Calu3 (cell line): ENCODE measurements around the gene CETN2. TPM values are rescaled to one million over a fixed set of nuclear protein-coding genes. Genes with fewer than 3 reads are reported as not detected.
"Not testable (repeated sequence)": the region's sequence is repeated elsewhere in the genome, so short reads cannot be mapped to it uniquely, and the experiment has no call there.

ENCODE experiments used
- BruUV-seq: library from RNA; stranded (reverse); fragments of 400-500 nt; replicated peaks from 2 replicates; lab custom pipeline; 2021; lab: Mats Ljungman, UMichigan
- CTCF ChIA-PET: fragments of 300-600 bp; sonication (Branson Sonifier 250); formaldehyde crosslinking; loops from one replicate; lab custom pipeline; 2022; ENCODE audit warnings: antibody characterized with exemption; lab: Charles Lee
- DNase-seq: peaks from one replicate; pipeline ENCODE4 v3.0.0; 2022
- H3K27ac Mint-ChIP-seq: one replicate; pipeline ENCODE4 v1.8.0; 2022; ENCODE audit warnings: mixed read lengths; ENCODE audit not compliant: unreplicated experiment
- H3K27me3 Mint-ChIP-seq: one replicate; pipeline ENCODE4 v1.8.0; 2022; ENCODE audit warnings: mixed read lengths; ENCODE audit not compliant: unreplicated experiment
- H3K36me3 Mint-ChIP-seq: one replicate; pipeline ENCODE4 v1.8.0; 2022; ENCODE audit warnings: mild to moderate bottlenecking, moderate library complexity, mixed read lengths; ENCODE audit not compliant: insufficient read depth, unreplicated experiment
- H3K4me1 Mint-ChIP-seq: one replicate; pipeline ENCODE4 v1.8.0; 2022; ENCODE audit warnings: mild to moderate bottlenecking, low read depth, mixed read lengths; ENCODE audit not compliant: unreplicated experiment
- H3K4me3 Mint-ChIP-seq: one replicate; pipeline ENCODE4 v1.8.0; 2022; ENCODE audit warnings: mild to moderate bottlenecking, low read depth, moderate library complexity, mixed read lengths; ENCODE audit not compliant: unreplicated experiment
- H3K9me3 Mint-ChIP-seq: one replicate; pipeline ENCODE4 v1.8.0; 2022; ENCODE audit warnings: low read depth, mixed read lengths; ENCODE audit not compliant: unreplicated experiment
- intact Hi-C: fragments of 100-400 bp; cut with micrococcal nuclease; formaldehyde crosslinking; loops from one replicate; pipeline ENCODE4 v1.10.0; 2022; ENCODE audit not compliant: unreplicated experiment
- total RNA-seq: library from RNA; stranded (reverse); gene quantifications from 2 replicates; pipeline ENCODE4 v1.2.3, GENCODE V29; 2022
- TF ChIP-seq, protein P1 (sequence below): fragments of 200-600 bp; IDR thresholded peaks from one replicate; pipeline ENCODE4 v1.8.0; 2022; ENCODE audit warnings: antibody characterized with exemption; ENCODE audit not compliant: unreplicated experiment

The CETN2 gene
- total RNA-seq, 1 experiment from 2014 or later, result 40.2 TPM

DNA sequence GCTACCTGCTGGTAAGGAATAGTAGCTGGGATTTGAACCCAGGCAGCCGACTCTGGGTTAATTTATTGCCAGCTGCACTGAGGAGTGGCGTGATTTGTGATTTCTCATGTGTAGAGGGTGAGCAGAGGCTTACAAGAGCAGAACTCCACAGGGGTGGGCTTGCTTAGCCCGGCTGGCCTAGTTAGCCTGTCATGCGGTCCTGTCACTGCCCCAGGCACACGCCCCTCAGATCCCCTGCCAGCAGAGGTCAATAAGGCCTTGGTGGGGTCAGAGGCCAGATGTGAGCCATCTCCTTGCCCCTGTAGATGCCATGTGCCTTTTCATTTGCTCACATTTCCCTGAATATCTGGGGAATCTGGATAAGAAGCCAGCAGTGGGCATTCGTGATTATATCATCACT lies 13.7 kb upstream of the CETN2 start:
- Mint-ChIP-seq H3K9me3 (no peaks in the 10 kb centered on the region), H3K27me3 (no peaks in the 10 kb centered on the region), H3K36me3 (peaks cover 6% of the 10 kb centered on the region), H3K4me1 (no peaks in the 10 kb centered on the region), H3K4me3 (no peak overlapping the region), H3K27ac (no peak overlapping the region)
- TF ChIP-seq, protein P1, sequence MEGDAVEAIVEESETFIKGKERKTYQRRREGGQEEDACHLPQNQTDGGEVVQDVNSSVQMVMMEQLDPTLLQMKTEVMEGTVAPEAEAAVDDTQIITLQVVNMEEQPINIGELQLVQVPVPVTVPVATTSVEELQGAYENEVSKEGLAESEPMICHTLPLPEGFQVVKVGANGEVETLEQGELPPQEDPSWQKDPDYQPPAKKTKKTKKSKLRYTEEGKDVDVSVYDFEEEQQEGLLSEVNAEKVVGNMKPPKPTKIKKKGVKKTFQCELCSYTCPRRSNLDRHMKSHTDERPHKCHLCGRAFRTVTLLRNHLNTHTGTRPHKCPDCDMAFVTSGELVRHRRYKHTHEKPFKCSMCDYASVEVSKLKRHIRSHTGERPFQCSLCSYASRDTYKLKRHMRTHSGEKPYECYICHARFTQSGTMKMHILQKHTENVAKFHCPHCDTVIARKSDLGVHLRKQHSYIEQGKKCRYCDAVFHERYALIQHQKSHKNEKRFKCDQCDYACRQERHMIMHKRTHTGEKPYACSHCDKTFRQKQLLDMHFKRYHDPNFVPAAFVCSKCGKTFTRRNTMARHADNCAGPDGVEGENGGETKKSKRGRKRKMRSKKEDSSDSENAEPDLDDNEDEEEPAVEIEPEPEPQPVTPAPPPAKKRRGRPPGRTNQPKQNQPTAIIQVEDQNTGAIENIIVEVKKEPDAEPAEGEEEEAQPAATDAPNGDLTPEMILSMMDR, result no peak
- CTCF ChIA-PET, result no interaction called here
- DNase-seq, result no peak
- BruUV-seq, result no TSS peak
- intact Hi-C loops, result no loop called here

DNA sequence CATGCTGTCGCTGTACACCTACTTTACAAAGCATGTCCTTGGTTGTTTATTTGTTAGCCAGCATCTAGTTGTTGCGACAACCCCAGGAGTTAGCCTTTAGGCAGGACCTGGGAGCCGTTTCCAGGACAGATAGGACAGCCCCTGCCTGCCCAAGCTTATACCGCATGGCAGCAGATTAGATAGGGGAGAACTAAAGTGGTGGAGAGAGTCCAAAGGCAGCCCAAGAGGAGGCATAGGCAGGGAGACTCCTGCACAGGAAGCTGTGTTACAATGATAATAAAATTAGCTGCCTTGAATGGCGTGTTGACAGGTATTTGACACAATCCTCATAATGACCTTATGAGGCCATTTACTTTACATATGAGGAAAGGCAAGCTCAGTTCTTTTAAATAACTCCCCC lies 13.3 kb upstream of the CETN2 start:
- DNase-seq, result no peak
- Mint-ChIP-seq H3K27ac (no peak overlapping the region), H3K4me3 (no peak overlapping the region), H3K9me3 (no peaks in the 10 kb centered on the region), H3K27me3 (no peaks in the 10 kb centered on the region), H3K36me3 (peaks cover 4% of the 10 kb centered on the region), H3K4me1 (no peaks in the 10 kb centered on the region)
- no TSS peak for BruUV-seq
- intact Hi-C loops, result no loop called here
- TF ChIP-seq, protein P1, result no peak
- CTCF ChIA-PET, result no interaction called here

GRCh38 chrX:152842772-152843338 lies 12.3 kb upstream of the CETN2 start:
- intact Hi-C loops, result no loop called here
- Mint-ChIP-seq H3K4me3 (no peak overlapping the region), H3K4me1 (peaks cover 7% of the 10 kb centered on the region), H3K9me3 (no peaks in the 10 kb centered on the region), H3K27ac (no peak overlapping the region), H3K27me3 (no peaks in the 10 kb centered on the region), H3K36me3 (no peaks in the 10 kb centered on the region)
- no TSS peak for BruUV-seq
- CTCF ChIA-PET, result no interaction called here
- TF ChIP-seq, protein P1, result no peak
- DNase-seq, result no peak

- DNase-seq, H3K27me3 Mint-ChIP-seq, CTCF ChIA-PET, H3K27ac Mint-ChIP-seq, H3K9me3 Mint-ChIP-seq, intact Hi-C loops, H3K4me3 Mint-ChIP-seq, BruUV-seq: not testable (repeated sequence)
- Mint-ChIP-seq H3K36me3 (peaks cover 31% of the 10 kb centered on the region), H3K4me1 (peaks cover 33% of the 10 kb centered on the region)
These were observed 4.9 kb upstream of the CETN2 start for GRCh38 chrX:152835470-152835869.

GRCh38 chrX:152833378-152833777 lies 2.8 kb upstream of the CETN2 start:
- no TSS peak for BruUV-seq
- no peak for DNase-seq
- H3K36me3 Mint-ChIP-seq, result peaks cover 37% of the 10 kb centered on the region
- CTCF ChIA-PET, result no interaction called here
- no peaks in the 10 kb centered on the region for H3K27me3 Mint-ChIP-seq
- no peaks in the 10 kb centered on the region for H3K9me3 Mint-ChIP-seq
- no peak overlapping the region for H3K27ac Mint-ChIP-seq
- intact Hi-C loops, result no loop called here
- TF ChIP-seq, protein P1, result no peak
- H3K4me3 Mint-ChIP-seq, result peak overlapping the region; percentile 90
- H3K4me1 Mint-ChIP-seq, result peaks cover 31% of the 10 kb centered on the region
